Stimulated activated CD8-positive, alpha-beta memory T cell treated with anti-CD3 and anti-CD28 coated beads, Interleukin-12 subunit alpha, Interleukin-12 subunit beta, amount 100 ng/mL, for 4 hours (primary cell): ENCODE measurements around the gene ANGPTL7.
"Not testable (repeated sequence)": the region's sequence is repeated elsewhere in the genome, so short reads cannot be mapped to it uniquely, and the experiment has no call there.

ENCODE experiments used
- DNase-seq: peaks from one replicate; pipeline ENCODE4 v3.0.0-alpha.2; 2020; ENCODE audit warnings: low read depth

ANGPTL7 gene

DNA sequence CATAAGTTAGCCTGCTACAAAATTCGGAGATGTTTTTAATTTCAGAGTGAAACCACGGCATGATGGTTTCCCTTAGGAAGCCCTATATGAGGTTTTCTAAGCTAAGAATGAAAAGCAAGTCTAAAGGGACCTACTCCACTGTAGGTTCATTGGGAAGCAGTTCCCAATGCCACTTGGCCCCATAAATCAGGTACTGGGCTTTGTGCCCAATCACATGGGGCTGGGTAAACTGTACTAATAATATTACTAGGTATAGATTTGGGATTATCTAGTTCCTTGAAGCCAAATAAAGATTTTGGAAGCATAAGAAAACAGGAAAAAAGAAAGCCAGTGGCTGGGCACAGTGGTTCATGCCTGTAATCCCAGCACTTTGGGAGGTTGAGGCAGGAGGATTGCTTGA lies 19.1 kb upstream of the ANGPTL7 start:
- DNase-seq, result no peak

DNA sequence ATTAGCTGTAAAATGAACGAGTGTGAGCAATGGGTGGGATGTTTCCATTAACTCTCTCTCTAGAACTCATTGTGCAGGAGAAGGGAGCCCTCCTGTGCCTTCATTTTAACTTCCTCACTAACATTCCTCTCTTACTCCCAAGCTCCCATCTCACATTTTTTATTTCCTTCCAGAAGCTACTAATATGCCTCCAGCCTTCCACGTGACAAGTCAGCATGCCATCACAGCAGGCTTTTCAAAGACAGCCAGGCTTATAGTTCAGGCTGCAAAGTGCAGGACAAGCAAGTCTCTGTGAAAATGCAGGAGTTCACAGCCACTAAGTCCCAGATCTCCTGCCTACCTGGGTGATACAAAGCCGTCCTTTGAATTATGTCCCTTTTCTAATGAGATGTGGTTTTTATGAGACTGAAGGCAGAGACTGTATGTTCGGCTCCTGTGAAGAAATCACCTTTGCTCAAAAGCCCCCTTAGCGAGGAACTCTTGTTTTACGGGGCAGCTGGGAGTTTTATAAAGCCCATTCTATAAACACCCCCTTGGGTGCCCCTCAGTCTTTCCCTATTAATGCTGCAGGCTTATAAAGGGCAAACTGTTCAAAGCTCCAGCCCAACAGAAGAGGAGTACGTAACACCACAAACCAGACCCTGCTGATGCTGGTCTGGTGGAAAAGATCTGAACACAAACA lies 14.8 kb upstream of the ANGPTL7 start:
- DNase-seq, result no peak

DNA sequence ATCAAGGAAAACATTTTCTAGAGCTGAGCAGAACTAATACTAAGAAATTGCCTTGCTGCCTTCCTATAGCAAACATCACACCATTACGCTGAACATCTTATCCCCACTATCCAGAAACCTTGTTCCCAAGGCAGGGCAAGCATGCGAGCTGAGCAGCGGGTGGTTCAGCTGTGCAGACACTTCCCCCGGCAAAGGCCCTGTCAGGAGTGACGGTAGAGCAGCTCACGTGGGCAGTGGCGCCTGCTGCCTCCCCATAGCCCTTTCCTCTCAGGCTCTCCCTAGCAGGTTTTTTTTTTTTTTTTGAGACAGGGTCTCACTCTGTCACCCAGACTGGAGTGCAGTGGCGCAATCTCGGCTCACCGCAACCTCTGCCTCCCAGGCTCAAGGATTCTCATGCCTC lies 13.7 kb upstream of the ANGPTL7 start:
- DNase-seq, result no peak

DNA sequence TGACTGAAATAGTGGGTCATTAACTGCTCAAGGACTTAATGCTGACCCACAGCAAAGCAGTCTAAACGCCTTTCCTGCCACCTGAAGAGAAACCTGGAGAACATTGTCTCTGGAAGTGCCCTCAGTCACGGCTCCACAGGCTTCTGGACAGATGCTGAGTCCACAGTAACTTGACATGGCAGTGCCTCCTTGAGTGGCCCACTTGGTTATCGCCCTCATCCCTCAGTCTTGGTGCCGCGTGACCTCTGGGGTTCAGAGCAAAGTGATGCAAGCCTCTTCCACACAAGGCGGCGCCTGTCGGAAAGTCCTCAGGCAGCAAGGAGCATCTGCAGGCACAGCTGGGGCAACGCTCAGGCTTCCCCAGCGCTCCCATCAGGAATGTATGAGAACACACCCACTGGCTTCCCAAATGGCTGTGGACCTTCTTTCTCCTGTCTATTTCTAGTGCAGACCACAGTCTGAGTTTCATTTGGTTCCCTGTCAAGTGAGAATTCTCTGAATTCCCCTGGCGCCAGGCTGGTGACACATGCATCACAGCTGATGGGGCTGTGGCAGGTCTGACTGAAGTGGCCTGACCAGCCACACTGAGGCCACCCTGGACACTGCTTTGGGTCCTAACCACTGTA lies 13.0 kb upstream of the ANGPTL7 start:
- no peak for DNase-seq

DNA sequence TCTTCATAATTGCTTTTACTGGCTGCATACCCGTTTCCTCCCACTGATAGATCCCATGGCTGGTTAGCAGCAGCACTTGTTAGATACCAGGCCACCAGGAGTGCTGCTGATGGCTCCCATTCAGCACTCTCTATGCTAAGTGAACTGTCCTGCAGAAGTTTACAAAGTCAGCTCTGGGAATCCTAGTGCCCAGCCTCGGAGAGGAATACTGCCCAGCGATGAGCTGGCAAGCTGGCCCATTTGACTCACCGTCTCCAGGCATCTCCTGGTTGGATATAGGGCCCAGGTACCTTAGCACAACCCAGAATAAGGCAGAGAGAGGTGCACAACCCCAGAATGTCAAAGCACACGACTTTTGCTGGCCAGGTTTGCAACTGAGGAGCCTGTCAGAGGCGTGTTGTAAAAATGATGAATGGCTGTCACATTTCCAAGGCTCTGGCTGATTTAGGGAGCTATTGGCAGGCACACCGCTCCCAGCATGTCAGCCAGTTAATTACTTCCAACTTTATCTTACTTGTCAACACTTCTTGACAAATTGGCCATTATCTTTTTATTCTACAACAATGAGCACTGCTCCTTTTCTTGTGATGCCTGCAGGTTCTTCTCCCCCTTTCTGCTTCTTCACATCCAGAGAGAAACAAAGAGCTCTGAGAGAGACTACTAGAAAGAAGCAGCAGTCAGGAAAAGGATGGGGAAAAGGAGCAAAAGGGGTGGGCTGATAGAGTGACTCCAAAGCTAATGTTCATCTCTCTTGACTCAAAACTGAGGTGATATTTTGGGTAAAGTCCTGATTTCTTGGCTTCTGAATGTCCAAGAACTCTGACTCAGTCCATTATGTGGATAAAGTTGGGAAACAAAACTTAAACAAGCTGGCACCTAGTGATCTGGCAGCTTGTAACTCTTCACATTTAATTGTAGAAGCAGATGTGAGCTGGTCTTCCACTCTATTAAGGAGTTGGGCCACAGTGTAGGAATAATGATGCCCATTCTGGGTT lies 10.8 kb upstream of the ANGPTL7 start:
- no peak for DNase-seq

DNA sequence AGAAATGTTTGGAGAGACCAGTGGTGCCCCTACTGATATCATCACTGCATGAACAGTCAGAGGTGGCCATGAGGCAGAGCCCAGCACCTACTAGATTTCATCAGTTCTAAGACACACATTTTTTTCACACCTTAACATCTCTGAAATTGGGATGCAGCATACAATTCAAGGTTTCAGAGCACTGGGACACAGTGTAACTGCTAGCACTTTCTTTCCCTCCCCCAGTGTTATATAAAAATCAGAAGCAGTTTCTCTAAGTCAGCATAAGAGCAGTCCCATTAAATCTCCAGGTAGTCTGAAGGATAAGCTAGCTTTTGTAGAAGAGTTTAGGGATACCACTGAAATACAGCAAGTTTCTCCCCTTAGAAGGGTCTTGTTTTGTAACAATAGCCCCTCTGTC lies 10.0 kb upstream of the ANGPTL7 start:
- no peak for DNase-seq

DNA sequence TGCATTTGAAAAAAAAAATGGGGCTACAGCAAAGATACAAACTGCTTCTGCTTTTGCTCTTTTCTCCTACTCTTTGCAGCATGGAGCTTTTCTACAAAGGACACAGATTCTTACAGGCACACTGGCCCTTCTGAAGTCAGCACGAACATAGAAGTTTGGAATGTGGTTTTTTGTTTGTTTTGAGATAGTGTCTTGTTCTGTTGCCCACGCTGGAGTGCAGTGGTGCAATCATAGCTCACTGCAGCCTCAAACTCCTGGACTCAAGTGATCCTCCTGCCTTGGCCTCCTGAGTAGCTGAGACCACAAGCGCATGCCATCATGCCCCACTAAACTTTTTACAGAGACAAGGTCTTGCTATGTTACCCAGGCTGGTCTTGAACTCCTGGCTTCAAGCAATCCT lies 9.4 kb upstream of the ANGPTL7 start:
- not testable (repeated sequence) for DNase-seq

DNA sequence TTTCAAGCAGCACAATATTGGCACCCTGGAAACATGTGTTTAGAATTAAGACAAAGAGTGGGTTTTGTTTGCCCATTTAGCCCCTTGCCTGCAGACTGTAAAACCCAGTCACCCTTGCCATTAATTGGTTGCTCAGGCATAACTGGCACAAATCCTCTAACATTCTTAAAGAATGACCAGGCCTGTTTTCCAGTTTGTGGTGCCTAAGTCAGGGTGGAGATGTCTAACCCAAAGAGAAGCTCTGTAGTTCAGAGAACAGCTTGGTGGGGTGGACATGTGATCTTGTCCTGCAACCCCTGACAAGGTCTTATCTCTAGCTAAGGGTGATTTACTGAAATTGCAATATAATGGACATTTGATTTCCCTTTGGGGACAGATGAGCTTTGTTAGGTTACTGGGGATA lies 8.8 kb upstream of the ANGPTL7 start:
- DNase-seq, result no peak

DNA sequence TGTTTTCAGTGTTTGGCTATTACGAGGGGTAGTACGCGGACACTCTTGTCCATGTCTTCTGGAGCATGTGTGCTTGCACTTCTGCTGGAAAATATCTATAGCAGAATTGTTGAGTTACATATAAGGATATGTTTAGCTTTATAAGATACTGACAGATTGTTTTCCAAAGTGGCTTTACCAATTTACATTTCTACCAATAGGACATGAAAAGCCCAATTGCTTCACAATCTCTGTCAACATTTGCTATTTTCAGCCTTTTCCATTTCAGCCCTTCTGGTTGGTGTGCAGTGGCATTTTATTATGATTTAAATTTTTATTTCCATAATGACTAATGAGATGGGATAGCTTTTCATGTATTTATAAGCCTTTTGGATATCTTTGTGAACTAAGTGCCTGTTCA lies 6.3 kb upstream of the ANGPTL7 start:
- DNase-seq, result no peak

DNA sequence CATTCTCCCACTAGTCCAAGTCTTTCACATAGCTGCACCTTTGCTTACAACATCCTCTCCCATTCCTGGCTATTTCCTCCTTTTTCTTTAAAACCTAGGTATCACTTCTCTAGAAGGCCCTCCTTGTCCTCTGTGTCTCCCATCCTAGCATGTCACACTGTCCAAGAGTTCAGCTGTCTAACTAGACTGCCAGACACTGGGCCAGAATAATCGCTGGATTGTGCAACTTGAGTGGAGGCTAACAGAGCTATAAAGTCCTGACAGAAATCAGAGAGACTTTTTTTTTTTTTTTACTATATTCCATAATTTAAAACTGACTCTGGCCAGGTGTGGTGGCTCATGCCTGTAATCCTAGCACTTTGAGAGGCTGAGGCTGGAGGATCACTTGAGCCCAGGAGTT lies 4.2 kb upstream of the ANGPTL7 start:
- DNase-seq, result no peak

DNA sequence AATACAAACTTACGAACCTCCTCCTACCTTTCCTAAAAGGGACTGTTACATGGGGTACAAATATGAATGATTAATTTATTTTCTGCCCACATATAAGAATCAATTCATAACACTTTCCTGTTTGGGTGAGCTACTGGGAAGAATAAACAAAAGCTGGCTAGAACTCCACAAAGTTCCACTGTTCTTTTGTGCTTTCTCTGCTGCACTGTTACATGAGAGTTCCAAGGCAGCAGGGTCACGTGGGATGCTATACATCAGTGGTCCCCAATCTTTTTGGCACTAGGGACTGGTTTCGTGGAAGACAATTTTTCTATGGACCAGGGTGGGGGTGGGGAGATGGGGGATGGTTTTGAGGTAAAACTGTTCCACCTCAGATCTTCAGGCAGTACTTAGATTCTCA lies 2.2 kb upstream of the ANGPTL7 start:
- no peak for DNase-seq

DNA sequence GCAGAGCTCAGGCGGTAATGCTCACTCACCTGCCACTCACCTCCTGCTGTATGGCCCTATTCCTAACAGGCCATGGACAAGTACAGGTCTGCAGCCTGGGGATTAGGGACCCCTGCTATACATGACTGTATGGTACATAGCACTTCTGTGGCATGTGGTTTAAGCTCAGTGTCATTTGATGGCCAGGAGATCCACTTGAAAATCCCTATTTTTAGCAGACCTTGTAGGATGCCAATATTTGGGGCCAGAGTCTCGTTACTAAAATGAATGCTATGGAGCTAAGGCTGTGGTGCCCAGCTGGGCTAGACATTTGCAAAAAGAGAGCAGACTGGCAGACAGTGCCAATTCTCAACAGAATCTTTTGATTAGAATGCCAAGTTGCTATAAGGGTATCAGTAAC lies 1.7 kb upstream of the ANGPTL7 start:
- DNase-seq, result no peak

DNA sequence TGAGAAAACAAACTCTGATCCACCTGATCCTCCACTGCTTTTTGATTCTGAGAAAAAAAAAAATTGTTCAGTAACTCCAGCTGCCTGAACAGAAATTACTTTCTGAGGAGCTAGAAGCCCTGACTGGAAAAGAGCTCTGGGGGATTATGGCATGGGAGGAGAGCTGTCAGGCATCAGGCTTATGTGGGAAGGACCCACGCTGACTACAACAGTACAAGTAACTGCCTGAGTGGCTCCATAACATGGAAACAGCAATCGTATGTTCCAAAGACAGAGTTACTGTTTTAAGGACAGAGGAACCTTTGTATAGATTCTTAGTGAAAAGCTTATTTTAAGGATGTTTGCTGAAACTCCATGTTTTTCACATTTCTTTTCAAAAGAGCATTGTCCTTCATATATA lies 1.2 kb upstream of the ANGPTL7 start:
- no peak for DNase-seq

DNA sequence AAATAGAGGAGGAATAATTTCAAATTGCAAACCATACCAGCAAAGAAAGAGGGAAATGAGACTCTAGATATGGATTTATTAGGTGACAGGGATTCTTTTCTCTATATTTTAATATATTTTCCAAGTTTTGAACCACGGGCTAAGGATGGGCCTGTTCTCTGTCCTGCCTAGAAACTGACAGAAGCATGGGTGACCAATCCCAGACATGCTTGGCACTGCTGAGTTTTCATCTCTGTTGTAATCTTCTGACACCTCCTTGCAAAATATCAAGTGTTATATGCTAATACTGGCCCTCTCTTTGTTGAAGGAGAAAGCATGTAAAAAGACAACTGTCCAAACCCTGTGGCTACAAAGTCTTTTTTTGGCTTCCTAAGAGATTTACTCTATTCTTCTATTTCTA lies 774 bp upstream of the ANGPTL7 start:
- DNase-seq, result no peak

DNA sequence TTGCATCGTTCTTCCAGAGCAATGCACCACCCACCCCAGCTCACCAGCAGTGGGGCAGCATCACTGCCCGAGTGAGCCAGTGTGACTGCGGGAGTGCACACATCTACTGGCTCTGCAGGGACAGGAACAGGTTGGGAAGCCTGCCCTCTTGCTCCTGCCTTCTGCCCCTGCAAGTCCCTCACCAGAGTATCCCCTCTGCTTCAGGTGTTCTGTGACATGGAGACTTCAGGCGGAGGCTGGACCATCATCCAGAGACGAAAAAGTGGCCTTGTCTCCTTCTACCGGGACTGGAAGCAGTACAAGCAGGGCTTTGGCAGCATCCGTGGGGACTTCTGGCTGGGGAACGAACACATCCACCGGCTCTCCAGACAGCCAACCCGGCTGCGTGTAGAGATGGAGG lies 4.2 kb downstream of the ANGPTL7 start:
- no peak for DNase-seq

DNA sequence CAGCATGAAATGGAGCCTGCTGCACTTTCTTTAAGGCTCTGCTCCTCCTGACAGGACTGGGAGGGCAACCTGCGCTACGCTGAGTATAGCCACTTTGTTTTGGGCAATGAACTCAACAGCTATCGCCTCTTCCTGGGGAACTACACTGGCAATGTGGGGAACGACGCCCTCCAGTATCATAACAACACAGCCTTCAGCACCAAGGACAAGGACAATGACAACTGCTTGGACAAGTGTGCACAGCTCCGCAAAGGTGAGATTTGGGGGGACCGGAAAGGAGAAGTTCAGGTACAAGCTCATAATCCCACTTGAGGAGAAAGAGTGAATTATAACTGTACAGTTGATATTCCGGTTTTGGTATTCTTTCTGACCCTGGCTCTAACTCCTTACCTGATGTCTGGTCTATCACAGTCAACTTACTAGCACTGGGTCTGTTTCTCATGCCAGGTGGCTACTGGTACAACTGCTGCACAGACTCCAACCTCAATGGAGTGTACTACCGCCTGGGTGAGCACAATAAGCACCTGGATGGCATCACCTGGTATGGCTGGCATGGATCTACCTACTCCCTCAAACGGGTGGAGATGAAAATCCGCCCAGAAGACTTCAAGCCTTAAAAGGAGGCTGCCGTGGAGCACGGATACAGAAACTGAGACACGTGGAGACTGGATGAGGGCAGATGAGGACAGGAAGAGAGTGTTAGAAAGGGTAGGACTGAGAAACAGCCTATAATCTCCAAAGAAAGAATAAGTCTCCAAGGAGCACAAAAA lies 5.4 kb downstream of the ANGPTL7 start:
- DNase-seq, result no peak

DNA sequence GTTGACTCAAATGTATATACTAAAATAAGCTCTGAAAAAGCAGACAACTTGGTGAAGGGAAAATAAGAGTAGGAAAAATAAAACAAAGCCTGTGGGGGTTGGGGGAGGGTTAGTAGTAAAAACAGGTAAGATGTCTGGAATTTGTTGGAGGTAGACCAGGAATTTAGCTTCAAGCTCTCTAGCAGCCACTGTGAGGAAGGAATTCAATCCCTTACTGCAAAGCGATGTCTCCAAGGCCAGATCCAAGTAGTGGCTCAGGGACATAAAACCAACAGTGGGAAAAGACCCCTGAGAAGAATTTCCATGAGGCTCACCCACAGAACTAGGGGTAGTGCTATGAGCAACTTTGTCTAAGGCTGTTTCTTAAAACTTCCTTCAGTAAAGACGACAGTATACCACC lies 7.8 kb downstream of the ANGPTL7 start:
- no peak for DNase-seq

DNA sequence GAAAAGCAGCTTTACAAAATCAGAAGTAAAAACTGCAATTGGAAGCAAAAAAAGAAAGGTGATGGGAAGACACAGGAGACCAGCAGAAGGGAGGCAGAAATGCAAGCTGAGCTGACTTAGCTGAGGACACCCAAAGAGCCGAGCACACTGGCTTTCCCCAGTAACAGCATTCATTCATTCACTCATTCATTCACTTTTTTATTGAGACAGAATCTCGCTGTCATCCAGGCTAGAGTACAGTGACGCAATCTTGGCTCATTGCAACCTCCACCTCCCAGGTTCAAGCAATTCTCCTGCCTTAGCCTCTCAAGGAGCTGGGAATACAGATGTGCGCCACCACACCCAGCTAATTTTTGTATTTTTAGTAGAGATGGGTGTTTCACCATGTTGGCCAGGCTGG lies 8.2 kb downstream of the ANGPTL7 start:
- DNase-seq, result no peak

DNA sequence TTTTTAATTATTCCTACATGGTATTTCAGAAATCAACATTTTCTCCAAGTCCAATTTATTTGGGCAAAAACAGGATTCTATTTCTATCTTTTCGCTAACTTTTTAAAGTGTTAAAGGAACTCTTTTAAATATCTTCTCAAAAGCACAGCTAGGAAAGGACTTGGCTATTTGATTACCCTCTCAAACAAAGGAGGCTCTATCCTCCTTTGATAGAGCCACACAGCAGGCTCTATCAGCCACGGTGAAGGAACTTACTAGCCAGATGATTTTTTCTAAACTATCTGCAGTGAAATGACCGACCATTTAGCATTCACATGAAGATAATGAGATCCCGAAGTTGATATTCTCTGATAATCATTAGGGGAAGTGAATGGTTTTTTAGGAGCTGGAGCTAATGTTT lies 9.1 kb downstream of the ANGPTL7 start:
- DNase-seq, result no peak

DNA sequence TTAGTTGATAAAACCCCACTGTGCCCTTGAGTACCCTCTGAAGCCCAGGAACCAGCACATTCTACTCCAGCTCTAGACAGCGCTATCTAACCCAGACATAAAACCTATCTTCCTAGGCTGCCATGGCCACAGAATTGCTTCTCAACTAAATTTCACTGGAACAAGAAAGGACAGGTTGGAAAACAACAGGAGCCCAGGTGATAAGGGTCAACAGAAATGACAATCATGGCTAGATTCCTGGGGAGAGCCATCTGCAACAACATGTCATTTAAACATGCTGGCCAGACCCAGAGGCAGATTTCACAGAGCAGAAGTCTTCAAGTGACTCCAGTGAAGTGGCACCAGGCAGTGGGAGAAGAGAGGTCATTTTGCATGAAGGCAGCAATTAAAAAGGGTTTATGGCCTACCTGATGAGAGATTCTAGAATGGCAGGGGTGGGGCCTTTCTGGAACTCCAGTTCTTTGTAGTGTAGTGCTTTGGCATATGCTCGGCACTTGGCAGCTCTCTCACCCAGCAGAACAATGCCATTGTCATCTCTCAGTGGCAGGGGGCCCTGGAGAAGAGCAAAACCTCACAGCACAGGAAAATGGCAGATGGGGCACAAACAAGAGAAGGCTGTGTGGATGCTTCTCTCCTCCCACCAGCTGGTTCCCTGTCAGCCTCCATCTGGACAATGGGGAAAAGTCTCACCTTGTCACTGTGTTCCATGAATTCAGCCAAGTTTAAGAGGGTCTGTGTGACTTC lies 9.9 kb downstream of the ANGPTL7 start:
- no peak for DNase-seq

DNA sequence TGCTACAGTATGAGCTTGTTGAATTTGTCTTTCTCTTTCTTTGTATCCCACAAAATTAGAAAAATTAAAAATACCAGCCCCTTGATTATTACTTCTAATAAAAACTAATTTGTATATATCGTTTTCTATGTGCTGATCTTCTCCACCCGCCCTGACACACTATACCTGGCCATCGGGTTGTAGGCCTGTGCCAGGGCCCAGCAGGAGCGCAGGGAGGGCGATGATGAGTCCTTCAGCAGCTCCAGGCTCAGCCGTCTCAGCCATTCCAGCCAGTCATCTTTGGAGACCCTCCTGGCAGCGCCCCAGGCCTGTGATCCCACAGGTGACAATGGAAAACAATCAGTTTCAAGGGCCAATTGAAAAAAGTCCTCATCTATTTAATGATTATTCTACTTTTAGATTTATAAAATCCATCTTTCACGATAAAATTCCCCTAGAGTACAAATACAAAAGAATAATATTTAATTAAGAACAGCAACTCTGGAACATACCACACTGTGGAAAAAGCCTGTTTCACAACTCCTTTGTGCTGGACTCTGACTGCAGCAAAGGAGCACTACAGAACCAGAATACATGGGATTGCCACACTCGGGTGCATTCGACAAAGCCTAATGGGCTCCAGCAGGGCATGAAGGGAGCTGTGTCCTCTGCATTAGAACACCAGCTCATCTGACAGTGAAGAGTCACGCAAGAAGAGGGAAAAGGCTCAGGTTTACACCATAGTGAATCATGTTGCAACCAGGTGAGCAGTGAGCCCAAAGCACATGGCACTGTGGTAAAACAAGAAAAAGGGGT lies 15.4 kb downstream of the ANGPTL7 start:
- no peak for DNase-seq
